HepG2 (cell line): ENCODE results near the gene HDAC10. TPM values are rescaled to one million over a fixed set of nuclear protein-coding genes. Genes with fewer than 3 reads are reported as not detected.

Source experiments
- BORCS8-MEF2B ChIP-seq: sonication (generic); formaldehyde crosslinking; IDR thresholded peaks from 2 replicates; pipeline ENCODE4 v1.8.0; 2022; ENCODE audit warnings: mild to moderate bottlenecking, missing genetic modification reagents
- CBX1 ChIP-seq: IDR thresholded peaks from one replicate; pipeline ENCODE4 v1.6.1; 2016; ENCODE audit warnings: antibody characterized with exemption, low read depth
- HOXA3 ChIP-seq: sonication (generic); formaldehyde crosslinking; IDR thresholded peaks from 2 replicates; pipeline ENCODE4 v1.5.0; 2020; ENCODE audit warnings: missing genetic modification reagents
- KAT8 ChIP-seq: IDR thresholded peaks from 2 replicates; pipeline ENCODE4 v1.6.1; 2016; ENCODE audit warnings: missing genetic modification reagents, missing compliant biosample characterization
- MAFG ChIP-seq: sonication (generic); formaldehyde crosslinking; IDR thresholded peaks from 2 replicates; pipeline ENCODE4 v1.5.1; 2020; ENCODE audit warnings: mild to moderate bottlenecking, missing genetic modification reagents
- RORA ChIP-seq: sonication (generic); formaldehyde crosslinking; IDR thresholded peaks from 2 replicates; pipeline ENCODE4 v1.5.0; 2020; ENCODE audit warnings: mild to moderate bottlenecking, missing genetic modification reagents, moderate library complexity
- SATB2 ChIP-seq: sonication (generic); formaldehyde crosslinking; IDR thresholded peaks from 2 replicates; pipeline ENCODE4 v1.5.0; 2020; ENCODE audit warnings: missing genetic modification reagents
- SP1 ChIP-seq, 2 experiments: fragments of 450-650 bp in 1 of 2; sonication (generic) in 1 of 2; formaldehyde crosslinking in 1 of 2; IDR thresholded peaks; 2 replicates each; pipeline versions ENCODE4 v1.4.0 to v1.6.1; 2016 to 2020; ENCODE audit warnings: missing genetic modification reagents in 1 of 2
- STAG1 ChIP-seq: sonication (generic); formaldehyde crosslinking; IDR thresholded peaks from 2 replicates; pipeline ENCODE4 v1.4.0; 2020; ENCODE audit warnings: missing genetic modification reagents
- ZNF160 ChIP-seq: sonication (generic); formaldehyde crosslinking; IDR thresholded peaks from 2 replicates; pipeline ENCODE4 v1.8.0; 2022; ENCODE audit warnings: mild to moderate bottlenecking, inconsistent platforms, missing genetic modification reagents
- ZNF251 ChIP-seq: sonication (generic); formaldehyde crosslinking; IDR thresholded peaks from 2 replicates; pipeline ENCODE4 v1.9.0; 2021; ENCODE audit warnings: mild to moderate bottlenecking, missing genetic modification reagents
- ZNF253 ChIP-seq: sonication (generic); formaldehyde crosslinking; IDR thresholded peaks from 2 replicates; pipeline ENCODE4 v1.8.0; 2022; ENCODE audit warnings: mild to moderate bottlenecking, missing genetic modification reagents, borderline replicate concordance
- ZNF326 ChIP-seq: sonication (generic); formaldehyde crosslinking; IDR thresholded peaks from 2 replicates; pipeline ENCODE4 v1.4.0; 2020; ENCODE audit warnings: missing genetic modification reagents, borderline replicate concordance
- ZNF382 ChIP-seq: sonication (generic); formaldehyde crosslinking; IDR thresholded peaks from 2 replicates; pipeline ENCODE4 v1.5.0; 2020; ENCODE audit warnings: missing genetic modification reagents, mild to moderate bottlenecking, borderline replicate concordance
- ZNF772 ChIP-seq: sonication (generic); formaldehyde crosslinking; IDR thresholded peaks from 2 replicates; pipeline ENCODE4 v1.5.0; 2020; ENCODE audit warnings: mild to moderate bottlenecking, missing genetic modification reagents
- ZNF776 ChIP-seq: sonication (generic); formaldehyde crosslinking; IDR thresholded peaks from 2 replicates; pipeline ENCODE4 v1.4.0; 2020; ENCODE audit warnings: mild to moderate bottlenecking, missing genetic modification reagents
- ZNF878 ChIP-seq: sonication (generic); formaldehyde crosslinking; IDR thresholded peaks from 2 replicates; pipeline ENCODE4 v1.8.1; 2023; ENCODE audit warnings: mild to moderate bottlenecking, missing genetic modification reagents, moderate library complexity
- polyA plus RNA-seq, 8 experiments: library from polyadenylated mRNA; depleted of rRNA in 3 of 8; stranded (reverse) in 7 of 8; unstranded in 1 of 8; fragments of >200 nt; fragmentation: Illumina TruSeq in 4 of 8; extraction: Trizol in 4 of 8; gene quantifications; 2 replicates each; pipeline versions ENCODE4 v1.2.1 to v1.2.3, GENCODE V29; 2011 to 2016; ENCODE audit warnings: low read depth in 4 of 8, missing spikeins in 1 of 8, mixed read lengths in 1 of 8; ENCODE audit not compliant: insufficient read depth in 1 of 8
- total RNA-seq, 5 experiments: library from RNA; depleted of rRNA; stranded (reverse); fragments of >200 nt; fragmentation: Illumina TruSeq; extraction: Trizol; gene quantifications; 2 replicates each; pipeline ENCODE4 v1.2.3, GENCODE V29; 2016; ENCODE audit warnings: low read depth in 1 of 5
- TF ChIP-seq, protein P1 (sequence below): sonication (generic); formaldehyde crosslinking; IDR thresholded peaks from 2 replicates; pipeline ENCODE4 v1.8.0; 2022; ENCODE audit warnings: missing genetic modification reagents, low read depth, mild to moderate bottlenecking, borderline replicate concordance
- TF ChIP-seq, protein P2 (sequence below): sonication (generic); formaldehyde crosslinking; IDR thresholded peaks from 2 replicates; pipeline ENCODE4 v1.4.0; 2020; ENCODE audit warnings: mild to moderate bottlenecking, low read depth, missing genetic modification reagents
- TF ChIP-seq, protein P3 (sequence below): sonication (generic); formaldehyde crosslinking; IDR thresholded peaks from 2 replicates; pipeline ENCODE4 v1.9.0; 2022; ENCODE audit warnings: missing genetic modification reagents, mild to moderate bottlenecking, borderline replicate concordance
- TF ChIP-seq, protein P4 (sequence below): sonication (generic); formaldehyde crosslinking; IDR thresholded peaks from 2 replicates; pipeline ENCODE4 v1.8.0; 2022; ENCODE audit warnings: low read depth, missing genetic modification reagents
- TF ChIP-seq, protein P5 (sequence below): sonication (generic); formaldehyde crosslinking; IDR thresholded peaks from 2 replicates; pipeline ENCODE4 v1.8.0; 2022; ENCODE audit warnings: missing genetic modification reagents, mild to moderate bottlenecking, borderline replicate concordance

HDAC10 gene
- total and polyA plus RNA-seq, 2 of the 13 experiments (the other 11 are each of a cell fraction or from before 2014, with no cell fraction given) = 13.9 to 14.9 TPM

DNA sequence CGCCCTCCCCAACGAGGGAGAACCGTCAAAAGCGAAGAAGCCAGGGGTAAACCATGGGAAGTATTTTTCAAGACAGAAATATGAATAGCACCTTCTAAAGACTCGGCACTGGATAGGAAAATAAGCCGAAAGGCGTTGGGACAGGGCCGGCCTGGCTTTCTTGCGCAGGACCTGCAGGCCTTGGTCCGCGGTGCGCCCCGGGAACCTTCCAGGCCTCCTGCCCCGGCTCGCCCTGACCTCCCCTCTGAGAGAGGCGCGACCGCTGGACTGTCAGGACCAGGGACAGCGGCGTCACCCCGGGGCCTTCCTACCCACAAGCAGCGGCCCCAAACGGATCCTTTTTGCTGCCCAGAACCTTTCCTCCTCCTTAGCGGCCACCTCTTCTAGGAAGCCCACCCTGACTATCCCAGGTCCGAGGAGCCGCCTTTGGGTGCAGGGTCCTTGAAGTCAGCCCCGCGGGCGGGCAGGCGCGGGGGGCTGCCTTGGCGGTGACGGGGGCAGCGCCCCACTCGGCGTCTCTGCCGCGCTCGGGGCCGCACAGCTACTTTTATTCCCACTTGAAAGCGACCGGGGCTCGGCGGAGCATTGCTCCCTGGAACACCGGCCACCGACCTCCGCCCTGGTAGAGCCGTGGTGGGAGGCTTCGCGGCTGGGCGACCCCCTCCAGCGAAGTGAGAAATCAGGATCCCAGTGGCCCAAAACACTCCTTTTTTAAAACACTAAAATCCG lies 19.8 kb upstream of the HDAC10 start (continued):
- TF ChIP-seq, protein P1, sequence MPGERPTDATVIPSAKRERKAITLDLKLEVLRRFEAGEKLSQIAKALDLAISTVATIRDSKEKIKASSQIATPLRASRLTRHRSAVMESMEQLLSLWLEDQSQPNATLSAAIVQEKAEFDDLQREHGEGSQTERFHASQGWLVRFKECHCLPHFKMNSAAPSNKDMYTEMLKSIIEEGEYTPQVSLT (CRISPR knock-in tag) = no peak
- TF ChIP-seq, protein P2, sequence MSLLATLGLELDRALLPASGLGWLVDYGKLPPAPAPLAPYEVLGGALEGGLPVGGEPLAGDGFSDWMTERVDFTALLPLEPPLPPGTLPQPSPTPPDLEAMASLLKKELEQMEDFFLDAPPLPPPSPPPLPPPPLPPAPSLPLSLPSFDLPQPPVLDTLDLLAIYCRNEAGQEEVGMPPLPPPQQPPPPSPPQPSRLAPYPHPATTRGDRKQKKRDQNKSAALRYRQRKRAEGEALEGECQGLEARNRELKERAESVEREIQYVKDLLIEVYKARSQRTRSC (CRISPR knock-in tag) = peak; percentile 78; the same call in 1 of the 2 replicates
- TF ChIP-seq ZNF251 (no peak), MAFG (no peak), HOXA3 (peak; percentile 44; the same call in 1 of the 2 replicates), SP1 (IDR thresholded peaks at IDR 0.05) (no peak), SP1 (CRISPR knock-in tag; IDR thresholded peaks at IDR 0.05) (no peak), RORA (CRISPR knock-in tag) (no peak), ZNF253 (no peak), ZNF382 (CRISPR knock-in tag) (no peak), KAT8 (CRISPR knock-in tag) (peak; percentile 42; the same call in 1 of the 2 replicates), BORCS8-MEF2B (CRISPR knock-in tag) (peak; percentile 92), STAG1 (CRISPR knock-in tag) (no peak; the same call in 1 of the 2 replicates), CBX1 (no peak), SATB2 (peak; percentile 59; the same call in 1 of the 2 replicates), ZNF326 (CRISPR knock-in tag) (no peak), ZNF160 (0 out of 2 replicates have a peak, but pooled peaks have one; percentile 69), ZNF772 (CRISPR knock-in tag) (peak; percentile 58; the same call in 1 of the 2 replicates), ZNF776 (CRISPR knock-in tag) (peak; percentile 60; the same call in 1 of the 2 replicates), ZNF878 (CRISPR knock-in tag) (0 out of 2 replicates have a peak, but pooled peaks have one; percentile 42)
- TF ChIP-seq, protein P3, sequence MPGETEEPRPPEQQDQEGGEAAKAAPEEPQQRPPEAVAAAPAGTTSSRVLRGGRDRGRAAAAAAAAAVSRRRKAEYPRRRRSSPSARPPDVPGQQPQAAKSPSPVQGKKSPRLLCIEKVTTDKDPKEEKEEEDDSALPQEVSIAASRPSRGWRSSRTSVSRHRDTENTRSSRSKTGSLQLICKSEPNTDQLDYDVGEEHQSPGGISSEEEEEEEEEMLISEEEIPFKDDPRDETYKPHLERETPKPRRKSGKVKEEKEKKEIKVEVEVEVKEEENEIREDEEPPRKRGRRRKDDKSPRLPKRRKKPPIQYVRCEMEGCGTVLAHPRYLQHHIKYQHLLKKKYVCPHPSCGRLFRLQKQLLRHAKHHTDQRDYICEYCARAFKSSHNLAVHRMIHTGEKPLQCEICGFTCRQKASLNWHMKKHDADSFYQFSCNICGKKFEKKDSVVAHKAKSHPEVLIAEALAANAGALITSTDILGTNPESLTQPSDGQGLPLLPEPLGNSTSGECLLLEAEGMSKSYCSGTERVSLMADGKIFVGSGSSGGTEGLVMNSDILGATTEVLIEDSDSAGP (CRISPR knock-in tag) = no peak
- TF ChIP-seq, protein P4, sequence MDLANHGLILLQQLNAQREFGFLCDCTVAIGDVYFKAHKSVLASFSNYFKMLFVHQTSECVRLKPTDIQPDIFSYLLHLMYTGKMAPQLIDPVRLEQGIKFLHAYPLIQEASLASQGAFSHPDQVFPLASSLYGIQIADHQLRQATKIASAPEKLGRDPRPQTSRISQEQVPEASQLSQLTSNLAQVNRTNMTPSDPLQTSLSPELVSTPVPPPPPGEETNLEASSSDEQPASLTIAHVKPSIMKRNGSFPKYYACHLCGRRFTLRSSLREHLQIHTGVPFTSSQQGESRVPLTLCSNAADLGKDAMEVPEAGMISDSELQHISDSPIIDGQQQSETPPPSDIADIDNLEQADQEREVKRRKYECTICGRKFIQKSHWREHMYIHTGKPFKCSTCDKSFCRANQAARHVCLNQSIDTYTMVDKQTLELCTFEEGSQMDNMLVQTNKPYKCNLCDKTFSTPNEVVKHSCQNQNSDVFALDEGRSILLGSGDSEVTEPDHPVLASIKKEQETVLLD (CRISPR knock-in tag) = no peak
- TF ChIP-seq, protein P5, sequence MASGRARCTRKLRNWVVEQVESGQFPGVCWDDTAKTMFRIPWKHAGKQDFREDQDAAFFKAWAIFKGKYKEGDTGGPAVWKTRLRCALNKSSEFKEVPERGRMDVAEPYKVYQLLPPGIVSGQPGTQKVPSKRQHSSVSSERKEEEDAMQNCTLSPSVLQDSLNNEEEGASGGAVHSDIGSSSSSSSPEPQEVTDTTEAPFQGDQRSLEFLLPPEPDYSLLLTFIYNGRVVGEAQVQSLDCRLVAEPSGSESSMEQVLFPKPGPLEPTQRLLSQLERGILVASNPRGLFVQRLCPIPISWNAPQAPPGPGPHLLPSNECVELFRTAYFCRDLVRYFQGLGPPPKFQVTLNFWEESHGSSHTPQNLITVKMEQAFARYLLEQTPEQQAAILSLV (CRISPR knock-in tag) = peak; percentile 36; the same call in 1 of the 2 replicates
